Measurements from ENCODE around the gene RLN2.

- TF ChIP-seq EZH2phosphoT487 (IDR thresholded peaks at IDR 0.05; ENCODE audit: borderline replicate concordance) (no peak), CTCF (IDR thresholded peaks at IDR 0.05 in 2 of 3, conservative IDR thresholded peaks at IDR 0.05 in 1 of 3; ENCODE audit: borderline replicate concordance in 1 of 3, insufficient read depth in 1 of 3, low read depth in 2 of 3, low read length in 2 of 3) (no peak), ELF1 (IDR thresholded peaks at IDR 0.05; ENCODE audit: borderline replicate concordance, low read depth) (no peak), POLR2AphosphoS5 (IDR thresholded peaks at IDR 0.05; ENCODE audit: low read depth, low read length) (no peak), POLR2A (IDR thresholded peaks at IDR 0.05; ENCODE audit: borderline replicate concordance, extremely low read depth, insufficient read depth, insufficient read length) (no peak), SRF (IDR thresholded peaks at IDR 0.05; ENCODE audit: low read depth) (no peak), ZFX (IDR thresholded peaks at IDR 0.05) (no peak), ZNF274 (IDR thresholded peaks at IDR 0.05; ENCODE audit: low read depth, low read length) (no peak), EZH2 (IDR thresholded peaks at IDR 0.05) (no peak), SP1 (IDR thresholded peaks at IDR 0.05; ENCODE audit: low read depth) (no peak), REST (IDR thresholded peaks at IDR 0.05; ENCODE audit: low read depth) (no peak), JUND (IDR thresholded peaks at IDR 0.05) (no peak)
These were observed 26.0 kb downstream of the RLN2 start for GRCh38 chr9:5278486-5278885.

Measured in HCT116 (cell line).